ENCODE measurements around the gene CFAP65. TPM values are rescaled to one million over a fixed set of nuclear protein-coding genes. Genes with fewer than 3 reads are reported as not detected.

The CFAP65 gene
- total RNA-seq, 6 experiments from 2014 or later, result not detected

DNA sequence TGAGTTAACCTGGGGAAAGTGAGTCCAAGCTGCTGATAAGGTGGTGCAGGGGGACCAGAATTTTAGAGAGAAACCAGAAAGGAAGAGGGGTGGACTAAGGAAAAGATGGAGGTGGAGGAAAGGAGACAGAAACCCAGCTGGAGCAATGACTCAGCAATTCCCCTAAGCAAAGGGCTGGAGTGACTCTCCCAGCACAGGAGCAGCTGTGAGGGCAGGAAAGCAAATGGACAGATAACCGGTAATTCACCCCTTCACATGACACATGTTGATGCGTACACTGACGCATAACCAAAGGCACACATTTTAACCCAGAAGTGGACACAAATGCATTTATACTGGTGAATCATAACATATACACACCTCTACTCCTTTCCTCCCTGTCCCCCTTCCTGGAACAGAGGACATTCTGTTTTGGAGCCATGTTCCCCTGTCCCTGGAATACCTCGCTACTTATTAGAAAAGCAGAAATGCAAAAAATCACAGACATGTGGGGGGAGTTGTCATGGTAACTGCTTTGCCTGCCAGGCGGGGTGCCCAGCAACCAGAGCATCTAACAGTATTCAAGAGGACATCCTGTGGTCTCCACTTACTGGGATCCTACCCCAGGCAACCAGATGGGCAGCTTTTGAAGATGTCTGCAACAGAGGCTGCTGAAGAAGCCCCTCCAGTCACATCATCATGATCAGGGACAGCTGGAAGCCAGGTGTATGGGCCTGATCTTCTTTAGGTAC is 77.1 kb downstream of the CFAP65 start:
- peak; percentile 82 for DNase-seq
- H3K36me3 Mint-ChIP-seq (ENCODE audit: low read depth), result 0 out of 2 replicates have a peak, but pooled peaks cover 4% of the 10 kb centered on the region
- no peak for TF ChIP-seq CTCF (IDR thresholded peaks at IDR 0.05)
- peak overlapping the region; percentile 52 for H3K4me3 Mint-ChIP-seq
- H3K9me3 Mint-ChIP-seq, result no peaks in the 10 kb centered on the region
- H3K27me3 Mint-ChIP-seq (ENCODE audit: insufficient read depth), result peaks cover 24% of the 10 kb centered on the region
- H3K27ac Mint-ChIP-seq, result peak overlapping the region; percentile 68
- H3K4me1 Mint-ChIP-seq (ENCODE audit: low read depth), result peaks cover 21% of the 10 kb centered on the region

- peak overlapping the region; percentile 68 for H3K27ac Mint-ChIP-seq
- no peak for DNase-seq
- H3K4me3 Mint-ChIP-seq, result peak overlapping the region; percentile 52
- H3K36me3 Mint-ChIP-seq (ENCODE audit: low read depth), result 0 out of 2 replicates have a peak, but pooled peaks cover 4% of the 10 kb centered on the region
- peaks cover 26% of the 10 kb centered on the region for H3K27me3 Mint-ChIP-seq (ENCODE audit: insufficient read depth)
- no peak for TF ChIP-seq CTCF (IDR thresholded peaks at IDR 0.05)
- H3K9me3 Mint-ChIP-seq, result no peaks in the 10 kb centered on the region
- peaks cover 21% of the 10 kb centered on the region for H3K4me1 Mint-ChIP-seq (ENCODE audit: low read depth)
Observed at GRCh38 chr2:218963601-218964000, 77.7 kb downstream of the CFAP65 start.

- TF ChIP-seq CTCF (IDR thresholded peaks at IDR 0.05), result no peak
- peaks cover 30% of the 10 kb centered on the region for H3K27me3 Mint-ChIP-seq (ENCODE audit: insufficient read depth)
- peak overlapping the region; percentile 68; the same call in 1 of the 2 replicates for H3K27ac Mint-ChIP-seq
- peaks cover 21% of the 10 kb centered on the region for H3K4me1 Mint-ChIP-seq (ENCODE audit: low read depth)
- H3K9me3 Mint-ChIP-seq, result no peaks in the 10 kb centered on the region
- DNase-seq, result peak; percentile 41
- H3K36me3 Mint-ChIP-seq (ENCODE audit: low read depth), result 0 out of 2 replicates have a peak, but pooled peaks cover 4% of the 10 kb centered on the region
- H3K4me3 Mint-ChIP-seq, result 0 out of 2 replicates have a peak overlapping the region, but pooled peaks have one; percentile 52
Observed at GRCh38 chr2:218962859-218963492, 78.3 kb downstream of the CFAP65 start.

GRCh38 chr2:218961651-218962570 is 79.4 kb downstream of the CFAP65 start:
- Mint-ChIP-seq H3K27ac (no peak overlapping the region), H3K9me3 (no peaks in the 10 kb centered on the region), H3K4me1 (ENCODE audit: low read depth) (peaks cover 21% of the 10 kb centered on the region), H3K36me3 (ENCODE audit: low read depth) (0 out of 2 replicates have a peak, but pooled peaks cover 4% of the 10 kb centered on the region), H3K4me3 (no peak overlapping the region), H3K27me3 (ENCODE audit: insufficient read depth) (peaks cover 36% of the 10 kb centered on the region)
- no peak for DNase-seq
- TF ChIP-seq CTCF (IDR thresholded peaks at IDR 0.05), result no peak

GRCh38 chr2:218961229-218961628 is 80.1 kb downstream of the CFAP65 start:
- peaks cover 40% of the 10 kb centered on the region for H3K27me3 Mint-ChIP-seq (ENCODE audit: insufficient read depth)
- H3K36me3 Mint-ChIP-seq (ENCODE audit: low read depth), result 0 out of 2 replicates have a peak, but pooled peaks cover 4% of the 10 kb centered on the region
- no peak for DNase-seq
- no peaks in the 10 kb centered on the region for H3K9me3 Mint-ChIP-seq
- no peak overlapping the region for H3K4me3 Mint-ChIP-seq
- H3K4me1 Mint-ChIP-seq (ENCODE audit: low read depth), result peaks cover 21% of the 10 kb centered on the region
- no peak overlapping the region for H3K27ac Mint-ChIP-seq
- no peak for TF ChIP-seq CTCF (IDR thresholded peaks at IDR 0.05)
